Ectodermal cell (in vitro differentiated cells): ENCODE results near the gene AKAP12.
A peak's percentile ranks its signal among the peaks of the same experiment; 100 is the strongest.

ENCODE experiments used
- H3K27ac ChIP-seq: 2 replicates; pipeline ENCODE4 v1.7.0; 2013; ENCODE audit warnings: mild to moderate bottlenecking, low read depth, low read length; ENCODE audit not compliant: insufficient read depth, poor library complexity, severe bottlenecking
- H3K27me3 ChIP-seq: 2 replicates; pipeline ENCODE4 v1.7.0; 2013; ENCODE audit warnings: mild to moderate bottlenecking, low read length; ENCODE audit not compliant: insufficient read depth, control insufficient read depth, poor library complexity, severe bottlenecking
- H3K36me3 ChIP-seq: one replicate; pipeline ENCODE4 v1.7.0; 2013; ENCODE audit warnings: low read length; ENCODE audit not compliant: control insufficient read depth, insufficient read depth
- H3K4me1 ChIP-seq: one replicate; pipeline ENCODE4 v1.7.0; 2013; ENCODE audit warnings: low read length; ENCODE audit not compliant: control insufficient read depth, insufficient read depth
- H3K4me3 ChIP-seq: 2 replicates; pipeline ENCODE4 v1.7.0; 2013; ENCODE audit warnings: low read depth, low read length, control low read depth; ENCODE audit not compliant: insufficient read depth
- H3K9me3 ChIP-seq: 2 replicates; pipeline ENCODE4 v1.7.0; 2013; ENCODE audit warnings: mild to moderate bottlenecking, low read length, moderate library complexity; ENCODE audit not compliant: control insufficient read depth
- WGBS, 2 experiments: methylation state at CpG; one replicate each; pipeline ENCODE4 v1.1.7; 2013; ENCODE audit warnings: missing lambda C conversion rate in 2 of 2; 5-methylcytosine and 5-hydroxymethylcytosine counted together

Gene AKAP12

GRCh38 chr6:151388236-151388635 is 148.5 kb downstream of the AKAP12 start:
- Histone ChIP-seq H3K4me3 (no peak overlapping the region), H3K27me3 (no peaks in the 10 kb centered on the region), H3K27ac (no peak overlapping the region), H3K36me3 (no peaks in the 10 kb centered on the region), H3K4me1 (peaks cover 14% of the 10 kb centered on the region), H3K9me3 (no peaks in the 10 kb centered on the region)
- 90 to 98% methylated on average over 2 of the region's 2 CpGs for WGBS, 2 experiments

- H3K36me3 ChIP-seq, result no peaks in the 10 kb centered on the region
- no peaks in the 10 kb centered on the region for H3K9me3 ChIP-seq
- peaks cover 18% of the 10 kb centered on the region for H3K4me1 ChIP-seq
- peak overlapping the region; percentile 100 for H3K27ac ChIP-seq
- H3K27me3 ChIP-seq, result no peaks in the 10 kb centered on the region
- 46% methylated on average over 12 of the region's 12 CpGs for WGBS, 2 experiments
- peak overlapping the region; percentile 94 for H3K4me3 ChIP-seq
These were observed 149.3 kb downstream of the AKAP12 start for GRCh38 chr6:151388997-151389617.

GRCh38 chr6:151389618-151390275 is 150.0 kb downstream of the AKAP12 start:
- Histone ChIP-seq H3K27ac (peak overlapping the region; percentile 100), H3K27me3 (no peaks in the 10 kb centered on the region), H3K36me3 (no peaks in the 10 kb centered on the region), H3K4me3 (peak overlapping the region; percentile 94), H3K4me1 (peaks cover 18% of the 10 kb centered on the region), H3K9me3 (no peaks in the 10 kb centered on the region)
- WGBS, 2 experiments, result 0% methylated on average over 54 of the region's 54 CpGs

DNA sequence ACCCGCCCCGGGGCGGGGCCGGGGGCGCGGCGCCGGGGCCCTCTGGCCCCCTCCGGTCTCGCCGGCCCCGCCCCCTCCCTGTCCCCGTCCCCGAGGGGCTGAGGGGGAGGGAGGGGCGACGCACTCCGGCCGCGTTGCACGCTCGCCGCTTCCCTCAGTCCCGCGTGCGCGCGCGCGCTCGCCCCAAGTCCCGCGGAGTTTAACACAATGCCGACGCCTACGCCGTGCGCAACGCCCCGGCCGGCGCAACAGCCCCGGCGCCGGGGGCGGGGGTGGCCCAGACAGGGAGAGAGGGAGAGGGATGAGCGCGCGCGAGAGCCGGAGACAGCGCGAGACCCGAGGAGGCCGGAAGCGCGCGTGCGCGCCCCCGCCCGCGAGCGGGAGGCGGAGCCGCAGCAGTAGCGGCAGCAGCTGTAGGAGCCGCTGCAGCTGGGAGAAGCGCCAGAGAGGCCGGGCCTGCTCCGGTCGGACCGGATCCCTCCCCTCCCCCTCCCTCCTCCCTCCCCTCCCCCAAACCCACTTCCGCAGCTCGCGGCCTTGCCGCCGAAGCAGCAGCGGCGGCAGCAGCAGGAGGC is 150.6 kb downstream of the AKAP12 start:
- peak overlapping the region; percentile 94 for H3K4me3 ChIP-seq
- H3K27me3 ChIP-seq, result no peaks in the 10 kb centered on the region
- no peaks in the 10 kb centered on the region for H3K36me3 ChIP-seq
- H3K27ac ChIP-seq, result peak overlapping the region; percentile 100
- H3K4me1 ChIP-seq, result peaks cover 18% of the 10 kb centered on the region
- WGBS, 2 experiments, result 0% methylated on average over 79 of the region's 79 CpGs
- no peaks in the 10 kb centered on the region for H3K9me3 ChIP-seq

DNA sequence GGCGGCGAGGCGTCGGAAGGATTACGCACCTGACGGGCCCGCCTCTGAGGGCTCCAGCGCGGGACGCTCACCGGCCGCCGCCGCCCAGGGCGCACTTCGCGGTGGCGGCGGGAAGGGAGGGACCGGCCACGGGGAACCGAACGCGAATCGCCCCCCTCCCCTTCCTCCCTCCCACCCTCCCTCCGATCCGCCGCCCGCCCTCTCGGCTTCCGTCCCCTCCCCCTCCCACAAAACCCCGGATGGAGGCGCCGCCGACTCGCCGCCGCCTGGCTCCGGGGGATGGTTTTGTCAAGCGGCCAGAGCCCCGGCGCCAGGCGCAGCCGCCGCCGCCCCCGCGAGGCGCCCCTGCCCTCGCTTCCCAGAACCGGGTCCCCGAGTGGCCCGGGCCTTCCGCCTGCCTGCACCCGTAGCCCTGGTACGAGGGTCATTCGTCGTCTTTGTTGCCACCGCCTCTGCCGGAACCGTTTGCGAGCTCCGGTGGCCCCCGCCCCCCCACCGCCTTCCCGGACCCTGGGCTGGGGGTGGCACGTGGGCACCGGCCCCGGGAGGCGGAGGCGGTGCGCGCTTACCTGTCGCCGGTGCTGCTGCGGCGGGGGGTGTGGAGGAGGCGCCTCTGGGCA is 151.2 kb downstream of the AKAP12 start:
- Histone ChIP-seq H3K27ac (peak overlapping the region; percentile 100), H3K36me3 (no peaks in the 10 kb centered on the region), H3K4me1 (peaks cover 18% of the 10 kb centered on the region), H3K9me3 (no peaks in the 10 kb centered on the region), H3K4me3 (peak overlapping the region; percentile 94), H3K27me3 (no peaks in the 10 kb centered on the region)
- 0% methylated on average over 68 to 76 of the region's 78 CpGs for WGBS, 2 experiments

DNA sequence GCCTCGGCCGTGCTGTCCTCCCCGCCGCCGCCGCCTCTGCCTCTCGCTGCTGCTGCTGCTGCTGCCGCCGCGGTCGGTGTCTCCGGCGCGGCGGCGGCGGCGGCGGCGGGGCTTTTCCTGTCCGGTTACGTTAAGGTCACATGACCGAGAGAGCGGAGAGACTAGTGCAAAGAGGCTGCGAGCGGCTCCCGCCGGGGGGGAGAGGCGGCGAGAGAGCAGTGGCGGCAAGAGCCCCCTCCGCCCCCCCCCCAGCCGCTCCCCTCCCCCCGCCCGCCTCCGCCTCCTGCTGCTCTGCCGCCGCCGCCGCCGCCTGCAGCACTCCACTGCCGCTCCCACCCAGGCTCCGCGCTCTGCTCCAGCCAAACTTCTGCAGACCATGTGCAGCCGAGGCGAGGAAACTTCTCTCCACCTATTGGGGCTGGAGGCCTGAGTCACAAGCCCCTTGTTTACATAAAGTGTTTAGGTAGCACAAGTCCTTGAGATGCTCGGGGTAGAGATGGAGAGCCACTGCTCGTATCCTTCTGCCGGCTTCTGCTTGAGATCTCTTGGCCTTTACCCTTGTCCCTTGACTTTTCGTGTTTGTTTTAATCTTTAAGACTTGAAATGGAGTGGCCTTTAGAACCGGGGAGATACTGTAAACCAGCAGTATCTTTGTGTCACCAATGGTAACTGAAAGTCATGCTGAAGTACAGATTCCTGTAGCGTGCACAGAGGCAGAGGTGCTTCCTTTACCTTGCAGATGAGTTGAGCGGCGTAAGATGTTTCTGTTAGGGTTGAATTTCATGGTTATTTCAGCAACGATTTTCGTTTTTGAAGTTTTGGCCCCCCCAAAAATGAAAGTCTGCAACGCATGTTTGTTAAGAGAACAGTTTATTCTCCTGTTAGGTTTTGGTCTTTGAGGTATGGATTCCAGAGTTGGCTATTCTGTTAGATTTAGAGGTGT is 152.0 kb downstream of the AKAP12 start, which contains the start of gene ZBTB2:
Gene ZBTB2 (minus strand): TSS at position 89 of the 943 bp plus-strand sequence. CDS start 17,922 bp downstream, outside the sequence.
- peaks cover 18% of the 10 kb centered on the region for H3K4me1 ChIP-seq
- 1% methylated on average over 46 to 49 of the region's 57 CpGs for WGBS, 2 experiments
- no peaks in the 10 kb centered on the region for H3K27me3 ChIP-seq
- peak within 1 kb of the TSS; percentile 94 for H3K4me3 ChIP-seq
- H3K36me3 ChIP-seq, result no peaks in the 10 kb centered on the region
- H3K9me3 ChIP-seq, result no peaks in the 10 kb centered on the region
- H3K27ac ChIP-seq, result peak within 1 kb of the TSS; percentile 100

DNA sequence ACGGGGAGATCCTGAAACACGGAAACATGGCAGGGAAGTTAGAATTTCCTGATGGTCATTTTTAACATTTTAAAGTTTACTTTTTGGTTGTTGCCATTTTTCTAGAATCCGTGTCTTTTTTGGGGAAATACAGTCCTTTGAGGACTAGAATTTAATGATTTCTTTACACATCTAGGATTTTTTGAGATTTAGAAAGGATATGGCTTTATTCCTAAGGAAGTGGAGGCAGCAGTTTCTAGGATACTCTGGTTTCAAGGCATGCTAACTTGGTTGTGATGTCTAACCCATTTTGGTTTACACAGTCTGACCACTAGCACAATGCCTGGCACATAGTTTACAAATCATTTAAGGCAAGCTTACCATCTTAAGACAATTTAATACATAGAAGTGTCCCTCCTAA is 152.7 kb downstream of the AKAP12 start:
- 13 to 16% methylated on average over 3 of the region's 3 CpGs for WGBS, 2 experiments
- Histone ChIP-seq H3K4me3 (peak overlapping the region; percentile 94), H3K4me1 (peaks cover 18% of the 10 kb centered on the region), H3K36me3 (no peaks in the 10 kb centered on the region), H3K27ac (no peak overlapping the region), H3K9me3 (no peaks in the 10 kb centered on the region), H3K27me3 (no peaks in the 10 kb centered on the region)

DNA sequence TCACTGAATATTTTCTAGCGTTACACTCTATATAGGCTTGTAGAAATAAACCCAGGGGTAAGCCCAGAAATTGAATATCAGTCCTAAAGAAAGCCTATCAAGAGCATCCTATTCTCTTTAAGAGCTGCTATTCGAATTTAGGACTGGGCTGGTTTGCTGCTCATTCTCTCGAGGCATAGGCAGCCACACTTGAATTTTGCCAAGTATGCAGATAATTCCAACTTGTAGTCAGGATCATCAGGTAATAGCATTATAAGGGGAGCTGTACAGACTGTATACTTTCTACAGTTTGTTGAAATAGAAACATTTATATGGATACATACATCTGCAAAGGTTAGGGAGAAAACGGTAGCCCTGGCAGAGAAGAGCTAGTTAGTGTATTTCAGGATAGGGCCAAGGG is 153.6 kb downstream of the AKAP12 start:
- Histone ChIP-seq H3K9me3 (no peaks in the 10 kb centered on the region), H3K4me3 (no peak overlapping the region), H3K36me3 (no peaks in the 10 kb centered on the region), H3K4me1 (peaks cover 18% of the 10 kb centered on the region), H3K27ac (no peak overlapping the region), H3K27me3 (no peaks in the 10 kb centered on the region)
- WGBS, 2 experiments, result 94 to 98% methylated on average over 4 of the region's 4 CpGs

GRCh38 chr6:151399679-151400078 is 159.9 kb downstream of the AKAP12 start:
- Histone ChIP-seq H3K9me3 (no peaks in the 10 kb centered on the region), H3K4me3 (no peak overlapping the region), H3K27ac (no peak overlapping the region), H3K36me3 (peaks cover 14% of the 10 kb centered on the region), H3K4me1 (no peaks in the 10 kb centered on the region), H3K27me3 (no peaks in the 10 kb centered on the region)
- WGBS, 2 experiments, result 98 to 100% methylated on average over 3 of the region's 3 CpGs
